Lung microvascular endothelial cell (primary cell): ENCODE measurements around the gene IL1B. TPM values are rescaled to one million over a fixed set of nuclear protein-coding genes. Genes with fewer than 3 reads are reported as not detected.
"Not testable (repeated sequence)": the region's sequence is repeated elsewhere in the genome, so short reads cannot be mapped to it uniquely, and the experiment has no call there.

Source experiments
- DNase-seq, 2 donors: peaks; one replicate each; pipeline versions ENCODE4 v3.0.0 to v3.0.0-alpha.2; 2010; ENCODE audit warnings: low read depth in 2 of 2
- total RNA-seq: library from RNA; depleted of rRNA; stranded (reverse); fragments of >200 nt; gene quantifications from 2 replicates; pipeline ENCODE4 v1.2.1, GENCODE V29; 2014

Gene IL1B
- 0.22 TPM in 1 of 2 replicates, not detected in the other for total RNA-seq

DNA sequence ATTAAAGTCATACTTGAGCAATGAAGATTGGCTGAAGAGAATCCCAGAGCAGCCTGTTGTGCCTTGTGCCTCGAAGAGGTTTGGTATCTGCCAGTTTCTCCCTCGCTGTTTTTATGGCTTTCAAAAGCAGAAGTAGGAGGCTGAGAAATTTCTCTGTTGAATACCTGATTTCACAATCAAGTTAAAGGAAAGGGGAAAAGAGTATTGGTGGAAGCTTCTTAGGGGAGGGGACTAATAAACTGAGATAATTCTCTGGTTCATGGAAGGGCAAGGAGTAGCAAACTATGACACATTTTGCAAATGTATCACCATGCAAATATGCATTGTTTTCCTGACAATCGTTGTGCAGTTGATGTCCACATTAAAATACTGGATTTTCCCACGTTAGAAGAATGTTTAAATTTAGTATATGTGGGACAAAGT lies at the start of gene IL1B:
IL1B (minus strand) TSS at position 85 of the 423 bp plus-strand sequence. CDS start 550 bp downstream, outside the sequence.
- DNase-seq, result peak in 1 of 2 donors; percentile 85

DNA sequence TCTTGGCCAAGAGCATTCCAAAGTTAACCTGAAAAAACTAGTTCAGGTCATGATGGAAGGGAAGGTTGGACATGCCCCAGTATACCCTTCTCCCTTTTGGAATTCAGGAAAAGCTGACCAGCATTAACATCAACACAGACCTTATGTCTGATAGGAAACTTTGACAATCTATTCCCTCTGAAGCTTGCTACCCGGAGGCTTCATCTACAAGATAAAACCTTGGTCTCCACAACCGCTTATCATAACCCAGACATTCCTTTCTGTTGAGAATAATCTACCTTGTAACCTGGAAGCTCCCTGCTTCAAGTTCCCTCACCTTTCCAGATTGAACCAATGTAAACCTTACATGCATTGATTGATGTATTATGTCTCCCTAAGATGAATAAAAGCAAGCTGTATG lies 49.7 kb upstream of the IL1B start:
- DNase-seq, result no peak

DNA sequence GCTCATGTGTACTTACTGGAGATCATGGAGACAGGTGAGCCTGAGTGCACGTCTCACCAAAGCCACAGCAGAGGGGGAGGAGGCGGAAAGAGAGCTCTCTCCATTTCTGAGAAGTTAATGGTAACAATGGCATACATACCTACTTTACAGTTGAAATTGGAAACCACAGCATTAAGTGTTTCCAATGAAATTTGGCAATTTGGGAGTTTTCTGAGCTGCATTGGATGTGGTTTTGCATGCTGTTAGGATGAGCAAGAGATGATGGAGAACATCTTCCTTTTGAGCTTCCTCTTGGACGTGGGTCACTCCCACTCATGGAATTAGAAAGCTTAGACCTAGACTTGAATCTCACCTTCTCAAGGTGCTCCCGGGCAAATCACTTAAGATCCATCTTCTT lies 48.9 kb upstream of the IL1B start:
- no peak for DNase-seq

DNA sequence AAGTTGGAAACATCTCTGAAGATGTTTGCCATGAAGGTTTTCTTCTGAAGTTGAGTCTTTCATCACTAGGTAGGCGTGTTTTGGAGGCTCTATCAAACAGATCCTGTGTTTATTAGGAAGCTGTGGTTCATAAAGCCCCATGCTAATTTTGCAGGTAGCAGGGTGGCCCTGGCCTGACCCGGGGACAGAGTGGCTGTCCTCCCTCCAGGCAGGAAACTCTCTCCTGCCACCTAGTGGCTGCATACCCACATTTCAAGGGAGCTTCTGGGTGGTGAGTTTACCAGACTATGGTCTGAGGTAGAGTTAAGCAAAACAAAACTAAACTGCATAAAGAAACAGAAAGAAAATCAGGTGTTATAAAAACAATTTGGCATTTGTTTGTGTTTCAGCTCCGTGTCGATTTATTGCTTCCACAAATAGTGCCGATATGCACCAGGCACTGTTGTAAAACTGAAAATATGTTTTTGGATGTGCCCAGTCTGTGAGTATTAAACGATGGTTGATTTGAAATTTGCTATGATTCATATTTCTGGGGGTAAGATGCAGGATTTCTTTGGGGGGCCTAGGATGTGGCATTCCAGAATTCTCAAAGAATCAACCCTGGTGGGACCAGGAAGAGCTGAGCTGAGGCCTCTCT lies 48.4 kb upstream of the IL1B start:
- peak; percentile 46 to 58 for DNase-seq

DNA sequence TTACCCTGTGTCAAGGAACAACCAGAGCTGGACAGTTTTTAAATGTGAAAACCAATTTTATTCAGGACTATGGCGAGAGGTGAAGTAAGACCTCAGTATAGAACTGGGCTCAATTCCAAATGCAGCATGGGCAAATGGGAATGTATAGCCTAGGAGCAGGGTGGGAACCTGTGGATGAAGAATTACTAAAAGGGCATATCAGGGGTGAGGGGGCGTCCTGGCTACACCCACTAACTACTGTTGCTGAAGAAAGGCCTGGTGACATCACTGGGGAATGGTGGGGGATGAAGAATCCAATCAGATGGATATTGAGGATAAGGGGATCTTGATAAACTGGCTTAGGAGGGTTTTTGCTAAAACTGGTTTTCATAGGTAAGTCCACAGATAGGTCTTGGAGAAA lies 47.1 kb upstream of the IL1B start:
- no peak for DNase-seq

DNA sequence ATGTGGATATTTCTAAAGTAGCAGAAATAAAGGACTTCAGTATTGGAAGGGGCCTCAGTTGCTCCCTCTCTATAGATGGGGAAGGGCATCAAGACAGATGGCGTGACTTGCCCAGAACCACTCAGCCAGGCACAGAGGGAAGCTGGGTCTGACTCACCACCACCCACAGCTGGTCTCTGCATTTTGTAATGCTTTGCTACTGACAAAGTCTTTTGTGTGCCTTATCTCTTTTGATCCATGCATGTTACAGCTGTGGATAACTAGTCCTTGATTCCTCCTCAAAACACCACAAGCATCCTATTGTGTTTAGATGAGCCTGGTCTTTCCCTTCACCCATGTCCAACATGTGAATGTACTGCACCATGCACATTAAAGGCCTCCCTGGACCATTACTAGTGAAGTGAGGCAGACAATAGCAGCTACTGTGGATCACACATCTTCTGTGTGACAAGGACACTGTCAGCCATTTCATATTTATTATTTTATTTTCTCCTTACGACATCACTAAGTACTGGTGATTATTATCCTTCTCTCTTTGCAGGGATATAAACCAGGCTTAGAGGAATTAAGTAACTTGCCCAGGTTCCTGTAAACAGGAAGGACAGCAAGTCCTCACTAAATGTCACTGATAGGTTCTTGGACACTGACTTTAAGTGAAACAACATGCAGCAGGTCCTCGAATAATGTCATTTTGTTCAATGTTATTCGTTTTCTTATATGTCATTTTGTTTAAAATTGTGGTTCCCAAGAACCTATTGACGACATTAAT lies 44.8 kb upstream of the IL1B start:
- peak; percentile 14 to 94 for DNase-seq

DNA sequence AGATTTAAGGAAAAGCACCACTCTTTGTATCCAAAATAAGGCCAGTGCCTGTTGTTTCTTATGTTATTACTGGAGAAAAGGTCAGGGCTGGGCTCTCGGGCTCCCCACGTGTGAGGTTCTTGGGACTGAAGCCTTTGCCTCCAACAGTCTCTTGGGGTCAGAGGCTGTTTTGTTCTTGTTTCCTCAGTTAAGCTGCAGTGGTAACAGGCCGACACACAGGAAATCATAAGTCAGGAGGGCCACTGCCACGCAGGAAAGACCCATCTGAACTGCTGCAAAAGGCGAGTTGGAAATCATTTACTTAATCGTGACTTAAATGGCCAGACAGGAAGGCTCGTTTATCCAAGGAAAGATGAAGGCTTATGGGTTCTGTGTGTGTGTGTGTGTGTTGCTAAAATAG lies 44.1 kb upstream of the IL1B start:
- peak in 1 of 2 donors; percentile 69 for DNase-seq

DNA sequence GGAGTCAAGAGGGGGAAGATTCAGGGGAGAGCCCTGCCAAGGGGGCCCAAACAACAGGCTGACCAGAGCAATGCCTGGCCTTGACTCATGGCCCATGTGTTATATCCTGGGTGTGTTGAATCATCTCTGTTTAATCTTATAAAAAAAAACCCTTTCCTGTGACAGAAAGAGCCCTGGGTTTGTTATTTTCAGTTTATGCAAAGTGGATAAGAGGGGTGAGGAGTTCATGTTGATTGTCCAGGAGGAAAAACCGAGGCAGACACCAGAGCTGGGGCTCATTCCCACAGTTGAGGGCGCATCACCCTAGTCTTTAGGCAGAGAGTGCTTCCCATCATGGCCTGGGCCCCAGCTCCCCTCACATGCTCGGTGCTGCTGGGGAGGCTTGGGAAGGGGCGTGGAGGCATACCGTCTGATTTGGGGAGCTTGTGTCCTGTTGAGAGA lies 43.5 kb upstream of the IL1B start:
- DNase-seq, result peak in 1 of 2 donors; percentile 61

DNA sequence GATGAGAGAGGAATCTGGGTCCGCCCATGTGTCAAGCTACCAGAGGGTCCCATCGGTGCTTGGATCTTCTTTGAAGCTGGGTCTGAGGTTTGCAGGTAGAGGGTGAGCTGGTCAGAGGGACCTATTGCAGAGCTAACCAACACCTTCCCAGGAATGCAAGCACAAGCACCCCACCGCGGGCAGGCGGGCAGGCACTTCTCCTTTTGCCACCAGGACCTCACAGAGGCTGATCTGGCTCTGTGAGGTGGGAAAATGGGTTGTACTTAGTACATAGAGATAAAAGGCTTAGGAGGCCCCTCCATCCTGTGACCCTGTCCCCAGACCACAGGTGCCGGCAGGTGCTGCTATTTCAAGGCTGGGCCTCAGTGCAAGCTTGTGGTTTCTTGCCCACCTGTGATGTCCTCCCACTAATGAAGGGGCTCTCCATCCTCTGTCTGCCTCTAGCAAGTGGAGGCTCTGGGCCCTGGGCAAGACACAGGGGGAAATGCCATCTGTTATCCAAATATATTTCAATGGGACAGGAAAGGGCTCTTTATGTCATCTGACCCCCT lies 43.0 kb upstream of the IL1B start:
- DNase-seq, result no peak

DNA sequence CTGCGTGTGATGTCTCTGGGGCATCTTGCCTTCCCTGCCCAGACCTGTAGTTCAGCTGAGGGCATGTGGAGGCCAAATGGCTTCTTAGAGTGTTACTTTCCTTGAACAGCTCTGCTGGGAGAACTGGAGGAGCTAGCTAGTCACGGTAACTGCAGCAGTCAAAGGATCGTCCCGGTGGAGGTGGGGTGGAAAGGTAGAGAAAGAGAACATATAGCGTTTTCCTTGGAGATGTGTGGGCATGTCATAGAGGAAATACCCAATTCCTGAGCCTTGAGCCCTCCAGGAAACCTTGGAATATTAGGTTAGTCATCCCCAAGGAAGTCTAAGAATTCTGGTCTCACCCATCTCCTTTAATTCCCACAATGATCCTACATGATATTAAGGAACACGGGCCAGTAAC lies 40.8 kb upstream of the IL1B start:
- DNase-seq, result peak in 1 of 2 donors; percentile 12

DNA sequence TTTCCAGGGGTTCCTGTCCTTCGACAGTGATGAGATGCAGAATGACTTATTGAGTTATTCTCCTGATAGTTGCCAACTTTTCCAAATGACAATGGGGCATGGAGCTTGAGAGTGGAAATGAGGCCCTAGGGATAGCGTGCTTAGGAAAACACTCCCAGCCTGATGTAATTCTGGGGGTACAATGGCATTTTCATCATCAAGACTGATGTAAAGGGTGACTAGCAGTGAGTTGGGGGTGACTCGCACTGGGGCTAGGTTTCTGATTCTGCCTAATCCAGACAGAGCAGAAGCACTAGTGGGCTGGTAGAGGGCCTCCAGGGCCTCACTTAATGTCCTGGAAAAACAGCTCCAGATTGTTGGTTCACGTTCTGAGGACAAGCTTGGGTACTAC lies 40.4 kb upstream of the IL1B start:
- DNase-seq, result peak in 1 of 2 donors; percentile 10

DNA sequence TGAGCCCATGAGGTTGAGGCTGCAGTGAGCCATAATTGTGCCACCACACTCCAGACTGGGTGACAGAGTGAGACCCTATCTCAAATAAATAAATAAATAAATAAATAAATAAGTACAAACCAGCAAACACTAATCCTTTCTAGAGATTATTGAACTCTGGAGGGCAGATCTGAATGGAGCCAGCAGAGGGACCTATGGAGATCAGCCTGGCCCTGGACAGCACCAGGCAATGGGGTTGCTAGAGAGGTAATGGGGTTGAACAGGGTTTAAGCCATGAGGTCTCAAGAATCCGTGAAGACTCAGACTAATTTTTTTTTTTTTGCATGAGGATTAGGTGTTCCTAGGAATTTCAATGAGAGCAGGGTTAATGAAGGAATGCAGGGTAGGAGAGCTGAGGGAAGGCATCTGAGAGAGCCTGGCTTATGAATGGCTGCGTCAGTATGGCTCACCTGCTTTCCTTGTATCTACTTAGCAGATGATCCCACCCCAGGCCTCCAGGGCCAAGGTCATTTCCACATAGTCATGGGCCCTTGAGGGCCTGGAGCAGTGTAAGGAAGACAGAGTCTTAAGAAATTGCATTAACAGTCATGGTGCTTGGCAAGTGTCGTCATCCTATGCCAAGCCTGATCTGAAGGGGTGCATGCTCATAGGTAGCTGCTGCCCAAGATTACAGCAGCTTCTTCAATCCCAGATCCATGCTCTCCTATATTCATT lies 39.8 kb upstream of the IL1B start:
- no peak for DNase-seq

DNA sequence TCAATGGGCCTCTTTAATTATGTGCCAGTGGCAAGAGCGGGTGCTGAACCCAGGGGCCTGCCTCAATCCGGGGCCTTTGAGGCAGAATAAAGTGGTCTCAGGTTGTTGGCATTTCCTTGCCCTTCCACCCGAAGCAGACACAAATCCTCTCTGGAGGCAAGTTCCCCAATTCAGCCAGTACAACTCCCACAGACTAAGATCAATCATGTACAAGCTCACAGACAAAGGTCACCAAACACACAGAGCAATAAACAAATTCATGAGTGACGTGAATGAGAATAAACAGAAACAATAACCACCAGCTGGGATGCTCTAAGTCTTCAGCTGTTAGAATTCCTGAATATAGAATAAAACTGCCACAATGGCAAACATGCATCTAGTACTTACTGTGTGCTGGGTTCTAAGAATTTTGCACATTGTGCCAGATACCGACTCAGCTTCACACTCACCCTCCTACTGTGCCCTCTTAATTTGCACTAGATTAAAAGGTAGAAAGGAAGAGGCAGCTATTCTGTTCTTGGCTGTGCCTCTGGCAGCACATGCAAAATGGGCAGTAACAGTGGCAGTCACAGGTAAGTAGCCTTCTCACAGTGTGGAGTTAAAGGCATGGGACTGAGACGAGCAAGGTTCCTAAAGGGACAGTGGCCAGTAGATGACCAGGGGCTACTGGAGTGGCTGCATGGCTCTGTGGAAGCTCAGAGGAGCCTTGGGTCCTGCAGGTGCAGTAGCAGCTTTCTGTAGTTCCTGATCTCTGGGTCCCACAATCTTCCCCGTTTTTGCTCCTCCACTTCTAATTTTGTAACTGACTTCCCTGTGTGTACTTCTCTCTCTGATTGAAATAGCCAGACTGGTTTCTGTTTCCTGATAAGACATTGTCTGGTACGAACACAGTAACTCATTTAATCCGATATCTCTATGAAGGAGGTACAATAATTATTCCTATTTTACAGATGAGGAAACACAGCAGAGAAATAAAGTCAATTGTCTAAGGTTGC lies 34.6 kb upstream of the IL1B start:
- no peak for DNase-seq

DNA sequence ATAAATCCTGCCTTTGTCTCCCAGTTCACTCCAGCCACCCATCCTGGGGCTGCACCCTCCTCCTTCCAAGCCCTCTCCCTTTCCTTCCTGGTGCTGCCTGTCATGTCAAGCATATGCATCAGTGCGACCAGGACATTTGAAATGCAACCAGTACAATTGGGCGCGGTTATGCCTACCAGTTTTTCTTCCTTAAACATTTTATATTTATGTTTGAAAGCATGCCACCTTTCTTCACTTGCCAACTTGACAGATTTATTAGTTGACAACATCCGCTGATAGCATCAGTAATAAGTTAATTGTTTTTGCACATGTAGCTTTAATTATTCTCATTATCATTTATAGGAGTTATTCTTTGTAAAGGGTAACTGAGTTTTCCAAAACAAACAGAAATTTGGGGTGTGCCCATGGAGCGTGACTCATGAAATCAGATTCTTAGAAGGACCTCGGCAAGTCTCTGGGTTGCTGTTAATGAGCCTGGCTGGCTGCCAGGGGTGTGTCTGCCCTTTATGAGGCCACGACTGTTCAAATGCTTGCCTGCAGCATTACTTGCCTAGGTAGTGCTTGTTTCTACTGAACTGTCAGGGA lies 32.8 kb upstream of the IL1B start:
- DNase-seq, result peak in 1 of 2 donors; percentile 70

DNA sequence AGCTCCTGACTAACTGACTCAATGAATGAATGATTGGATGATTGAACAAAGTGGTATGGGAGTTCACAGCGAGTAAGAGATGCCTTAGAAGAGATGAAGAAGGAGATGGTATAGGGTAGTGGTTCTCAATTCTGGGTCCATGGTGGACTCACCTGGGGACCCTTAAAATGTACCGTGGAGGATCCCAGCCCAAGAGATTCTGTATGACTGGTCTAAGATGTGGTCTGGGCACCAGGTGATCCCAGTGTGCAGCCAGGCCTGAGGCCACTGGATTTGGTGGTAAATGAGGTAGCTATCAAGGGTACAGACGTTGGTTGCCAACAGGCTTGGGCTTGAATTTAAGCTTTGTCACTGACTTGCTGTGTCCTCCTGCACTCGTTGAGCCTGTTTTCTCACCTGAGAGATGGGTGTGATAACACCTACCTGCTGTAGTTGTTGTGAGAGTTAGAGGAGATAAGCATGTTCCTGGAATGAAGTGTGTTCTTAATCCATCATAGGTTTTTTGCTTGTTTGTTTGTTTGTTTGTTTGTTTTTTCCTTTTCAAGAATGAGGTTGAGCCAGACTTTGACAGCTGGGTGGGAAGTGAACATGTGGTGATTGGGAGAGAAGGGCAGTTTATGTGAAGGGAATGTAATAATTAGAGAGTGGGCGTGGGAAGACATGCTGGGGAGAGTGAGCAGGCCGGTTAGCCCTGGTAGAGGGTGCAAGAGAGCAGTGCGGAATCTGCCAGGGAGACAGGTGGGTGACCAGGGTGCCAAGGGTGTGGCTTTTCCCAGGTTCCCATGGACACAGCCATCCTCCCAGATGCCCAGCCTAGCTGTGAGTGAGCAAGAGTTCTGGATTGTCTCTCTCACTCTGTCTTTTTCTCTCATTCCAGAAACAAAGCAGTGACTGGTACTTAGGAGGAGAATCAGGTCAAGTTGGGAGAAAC lies 31.4 kb upstream of the IL1B start:
- DNase-seq, result no peak

DNA sequence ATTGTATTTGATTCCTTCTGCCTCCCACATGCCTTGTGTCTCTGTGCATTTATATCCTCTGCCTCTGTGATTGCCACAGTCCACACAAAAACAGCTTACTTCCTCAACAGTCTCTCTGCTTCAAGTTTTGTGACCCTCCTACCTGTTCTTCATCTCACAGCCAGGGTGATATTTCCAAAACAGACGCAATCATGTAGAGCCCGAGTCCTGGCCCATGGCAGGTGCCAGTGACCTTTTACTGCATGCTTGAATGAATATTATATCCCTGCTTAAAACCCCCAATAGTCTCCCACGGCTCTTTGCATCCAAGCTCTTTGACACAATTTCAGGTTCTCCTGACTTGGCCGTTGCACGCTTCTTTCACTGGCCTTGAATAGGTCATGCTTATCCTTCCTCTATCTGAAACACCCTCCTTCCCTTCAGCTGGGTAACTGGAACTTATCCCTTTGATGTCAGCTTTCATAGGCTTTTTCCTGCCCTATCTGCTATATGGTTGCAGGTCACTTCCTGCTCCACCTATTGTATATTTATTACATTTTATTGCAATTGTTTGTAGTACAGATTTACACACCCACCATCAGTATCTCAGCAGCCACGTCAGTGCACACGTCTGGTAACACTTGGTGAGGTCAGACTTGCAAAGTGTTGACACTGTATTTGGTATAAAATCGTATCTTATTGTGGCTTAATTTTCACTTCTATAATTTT lies 29.7 kb upstream of the IL1B start:
- DNase-seq, result no peak

DNA sequence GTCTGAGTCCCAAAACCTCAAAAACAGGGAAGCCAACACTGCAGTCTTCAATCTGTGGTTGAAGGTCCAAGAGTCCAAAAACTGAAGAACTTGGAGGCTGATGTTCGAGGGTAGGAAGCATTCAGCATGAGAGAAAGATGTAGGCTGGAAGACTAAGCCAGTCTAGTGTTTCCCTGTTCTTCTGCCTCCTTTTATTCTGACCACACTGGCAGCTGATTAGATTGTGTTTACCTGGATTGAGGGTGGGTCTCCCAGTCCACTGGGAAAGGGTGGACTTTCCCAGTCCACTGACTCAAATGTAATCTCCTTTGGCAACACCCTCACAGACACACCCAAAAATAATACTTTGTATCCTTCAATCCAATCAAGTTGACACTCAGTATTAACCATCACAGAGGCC lies 27.5 kb upstream of the IL1B start:
- DNase-seq, result no peak

DNA sequence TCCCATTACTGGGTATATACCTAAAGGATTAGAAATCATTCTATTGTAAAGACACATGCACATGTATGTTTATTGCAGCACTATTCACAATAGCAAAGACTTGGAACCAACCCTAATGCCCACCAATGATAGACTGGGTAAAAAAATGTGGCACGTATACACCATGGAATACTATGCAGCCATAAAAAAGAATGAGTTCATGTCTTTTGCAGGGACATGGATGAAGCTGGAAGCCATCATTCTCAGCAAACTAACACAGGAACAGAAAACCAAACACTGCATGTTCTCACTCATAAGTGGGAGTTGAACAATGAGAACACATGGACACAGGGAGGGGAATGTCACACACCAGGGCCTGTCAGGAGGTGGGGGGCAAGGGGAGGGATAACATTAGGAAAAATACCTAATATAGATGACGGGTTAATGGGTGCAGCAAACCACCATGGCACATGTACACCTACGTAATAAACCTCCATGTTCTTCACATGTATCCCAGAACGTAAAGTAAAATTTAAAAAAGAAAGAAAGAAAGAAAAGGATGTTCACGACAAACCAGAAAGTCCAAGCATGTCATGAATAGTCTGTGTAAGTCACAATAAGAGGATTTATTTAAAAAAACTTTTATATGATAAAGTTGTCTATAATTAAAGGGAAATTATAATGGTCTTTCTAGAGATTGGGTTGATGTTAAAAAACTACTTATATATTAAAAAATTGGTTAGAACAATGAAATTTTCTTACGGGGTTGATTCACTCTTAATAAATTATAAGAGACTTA lies 23.0 kb upstream of the IL1B start:
- not testable (repeated sequence) for DNase-seq
